ENCODE results near the gene LCAT. TPM values are rescaled to one million over a fixed set of nuclear protein-coding genes. Genes with fewer than 3 reads are reported as not detected.

LCAT gene
- total and polyA plus RNA-seq, 4 donors: 8.4 to 43.9 (median 21.9) TPM

DNA sequence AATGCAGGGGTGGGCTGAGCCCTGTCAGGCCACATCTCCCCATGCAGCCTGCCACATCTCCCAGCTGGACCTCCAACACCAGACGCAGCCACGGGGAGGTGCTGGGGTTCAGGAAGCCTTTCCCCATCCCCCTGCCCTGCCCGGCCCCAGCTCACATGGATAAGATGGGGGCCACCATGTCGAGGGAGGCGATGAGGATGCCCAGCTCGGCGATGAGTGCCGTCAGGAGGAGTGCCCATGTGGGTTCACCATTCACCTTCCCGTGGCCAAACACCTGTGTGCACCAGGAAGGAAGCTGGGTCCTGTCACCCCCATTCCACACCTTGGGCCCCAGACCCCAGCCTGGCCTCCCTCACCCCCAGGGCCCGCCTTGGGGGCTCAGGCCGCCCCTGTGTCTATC is 5.7 kb upstream of the LCAT start:
- Histone ChIP-seq H3K36me3 (ENCODE audit: control insufficient read depth in 4 of 4, insufficient read depth in 4 of 4, low read length in 4 of 4) (peaks cover 22 to 81% (median 53%) of the 10 kb centered on the region in 4 donors), H3K9ac (ENCODE audit: insufficient read depth in 1 of 2, low read length in 2 of 2) (no peak overlapping the region), H3K9me3 (ENCODE audit: control insufficient read depth in 4 of 4, insufficient read depth in 3 of 4, low read length in 3 of 4) (no peaks in the 10 kb centered on the region), H3K4me3 (no peak overlapping the region), H3K27me3 (ENCODE audit: control insufficient read depth in 3 of 3, insufficient read depth in 3 of 3, low read length in 2 of 3) (no peaks in the 10 kb centered on the region), H3K4me1 (ENCODE audit: control insufficient read depth in 5 of 5, insufficient read depth in 5 of 5, low read length in 5 of 5) (peaks cover 0 to 10% (median 0%) of the 10 kb centered on the region in 5 donors), H3K27ac (ENCODE audit: low read depth in 1 of 2, low read length in 1 of 2) (no peak overlapping the region)
- DNase-seq (no peak), ATAC-seq (ENCODE audit: insufficient read depth, low FRiP score) (no peak)
- TF ChIP-seq, protein P1, sequence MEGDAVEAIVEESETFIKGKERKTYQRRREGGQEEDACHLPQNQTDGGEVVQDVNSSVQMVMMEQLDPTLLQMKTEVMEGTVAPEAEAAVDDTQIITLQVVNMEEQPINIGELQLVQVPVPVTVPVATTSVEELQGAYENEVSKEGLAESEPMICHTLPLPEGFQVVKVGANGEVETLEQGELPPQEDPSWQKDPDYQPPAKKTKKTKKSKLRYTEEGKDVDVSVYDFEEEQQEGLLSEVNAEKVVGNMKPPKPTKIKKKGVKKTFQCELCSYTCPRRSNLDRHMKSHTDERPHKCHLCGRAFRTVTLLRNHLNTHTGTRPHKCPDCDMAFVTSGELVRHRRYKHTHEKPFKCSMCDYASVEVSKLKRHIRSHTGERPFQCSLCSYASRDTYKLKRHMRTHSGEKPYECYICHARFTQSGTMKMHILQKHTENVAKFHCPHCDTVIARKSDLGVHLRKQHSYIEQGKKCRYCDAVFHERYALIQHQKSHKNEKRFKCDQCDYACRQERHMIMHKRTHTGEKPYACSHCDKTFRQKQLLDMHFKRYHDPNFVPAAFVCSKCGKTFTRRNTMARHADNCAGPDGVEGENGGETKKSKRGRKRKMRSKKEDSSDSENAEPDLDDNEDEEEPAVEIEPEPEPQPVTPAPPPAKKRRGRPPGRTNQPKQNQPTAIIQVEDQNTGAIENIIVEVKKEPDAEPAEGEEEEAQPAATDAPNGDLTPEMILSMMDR (IDR thresholded peaks at IDR 0.05; ENCODE audit: control extremely low read depth, extremely low read depth): no peak
- 92 to 93% methylated on average over 11 of the region's 11 CpGs for WGBS, 2 donors

DNA sequence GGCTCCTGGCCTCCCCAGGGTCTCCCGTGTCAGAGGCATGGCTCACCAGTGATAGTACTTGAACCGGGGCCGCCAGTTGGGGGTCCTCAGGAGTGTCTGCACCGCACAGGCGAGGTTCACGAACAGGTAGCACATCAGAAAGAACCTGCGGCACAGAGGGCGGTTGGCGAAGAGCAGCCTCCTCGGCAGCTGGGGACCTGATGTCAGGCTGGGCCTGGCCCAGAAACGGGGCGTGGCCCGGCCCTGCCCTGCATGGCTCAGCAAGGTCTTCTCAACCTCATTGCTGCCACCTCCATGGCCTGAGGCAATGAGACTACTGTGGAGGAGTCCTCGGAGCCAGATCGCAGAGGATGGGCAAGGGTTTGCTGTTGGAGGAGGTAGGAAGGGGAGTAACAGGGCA is 4.1 kb upstream of the LCAT start:
- Histone ChIP-seq H3K4me1 (ENCODE audit: control insufficient read depth in 5 of 5, insufficient read depth in 5 of 5, low read length in 5 of 5) (peaks cover 0 to 19% (median 0%) of the 10 kb centered on the region in 5 donors), H3K36me3 (ENCODE audit: control insufficient read depth in 4 of 4, insufficient read depth in 4 of 4, low read length in 4 of 4) (peaks cover 26 to 87% (median 48%) of the 10 kb centered on the region in 4 donors), H3K4me3 (no peak overlapping the region), H3K27me3 (ENCODE audit: control insufficient read depth in 3 of 3, insufficient read depth in 3 of 3, low read length in 2 of 3) (no peaks in the 10 kb centered on the region), H3K9ac (ENCODE audit: insufficient read depth in 1 of 2, low read length in 2 of 2) (no peak overlapping the region), H3K27ac (ENCODE audit: low read depth in 1 of 2, low read length in 1 of 2) (peak overlapping the region in 1 of 2 donors; percentile 18), H3K9me3 (ENCODE audit: control insufficient read depth in 4 of 4, insufficient read depth in 3 of 4, low read length in 3 of 4) (no peaks in the 10 kb centered on the region)
- DNase-seq (no peak), ATAC-seq (ENCODE audit: insufficient read depth, low FRiP score) (no peak)
- 94 to 95% methylated on average over 15 of the region's 15 CpGs for WGBS, 2 donors
- TF ChIP-seq, protein P1 (IDR thresholded peaks at IDR 0.05; ENCODE audit: control extremely low read depth, extremely low read depth): no peak

DNA sequence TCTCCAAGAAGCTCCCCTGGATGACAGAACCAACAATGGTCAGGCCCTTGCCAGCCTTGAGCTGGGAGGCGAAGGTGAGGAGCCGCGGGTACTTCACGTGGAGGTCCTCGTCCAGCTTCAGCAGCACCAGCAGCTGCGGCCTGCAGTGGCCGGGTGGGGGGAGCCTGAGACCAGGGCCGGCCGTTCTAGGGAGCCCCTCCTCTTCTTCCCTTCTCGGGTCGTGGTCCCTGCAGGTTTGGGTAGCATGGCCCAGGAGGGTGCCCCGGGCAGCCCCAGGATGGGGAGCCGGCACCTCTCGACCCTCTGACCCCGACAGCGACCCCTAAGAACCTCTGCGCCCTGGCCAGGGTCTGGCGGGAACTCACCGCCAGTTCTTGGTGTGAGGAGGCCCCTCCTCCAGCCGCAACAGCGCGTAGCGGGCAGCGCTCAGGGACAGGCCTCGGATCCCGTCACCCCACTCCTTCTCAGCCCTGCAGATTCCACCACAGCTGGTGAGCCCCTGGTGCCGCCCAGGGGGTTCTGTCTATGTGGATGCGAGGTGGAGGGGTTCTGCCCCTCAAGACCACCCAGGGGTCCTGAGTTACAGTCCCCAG is 3.1 kb upstream of the LCAT start:
- no peak for ATAC-seq (ENCODE audit: insufficient read depth, low FRiP score)

More for the DNA sequence above, 3.1 kb upstream of the LCAT start:
- Histone ChIP-seq H3K9ac (ENCODE audit: insufficient read depth in 1 of 2, low read length in 2 of 2) (no peak overlapping the region), H3K27ac (ENCODE audit: low read depth in 1 of 2, low read length in 1 of 2) (no peak overlapping the region), H3K9me3 (ENCODE audit: control insufficient read depth in 4 of 4, insufficient read depth in 3 of 4, low read length in 3 of 4) (no peaks in the 10 kb centered on the region), H3K27me3 (ENCODE audit: control insufficient read depth in 3 of 3, insufficient read depth in 3 of 3, low read length in 2 of 3) (no peaks in the 10 kb centered on the region), H3K4me1 (ENCODE audit: control insufficient read depth in 5 of 5, insufficient read depth in 5 of 5, low read length in 5 of 5) (peaks cover 0 to 19% (median 0%) of the 10 kb centered on the region in 5 donors), H3K4me3 (no peak overlapping the region), H3K36me3 (ENCODE audit: control insufficient read depth in 4 of 4, insufficient read depth in 4 of 4, low read length in 4 of 4) (peaks cover 26 to 94% (median 53%) of the 10 kb centered on the region in 4 donors)
- WGBS, 2 donors: 94 to 95% methylated on average over 24 to 28 of the region's 28 CpGs
- TF ChIP-seq, protein P1 (IDR thresholded peaks at IDR 0.05; ENCODE audit: control extremely low read depth, extremely low read depth): no peak
- no peak for DNase-seq
